Measurements from ENCODE around the gene HPD. TPM values are rescaled to one million over a fixed set of nuclear protein-coding genes. Genes with fewer than 3 reads are reported as not detected.

HPD gene
- total and polyA plus RNA-seq, 9 donors, result 0.04 to 0.15 (median 0.11) TPM; not detected in 4

DNA sequence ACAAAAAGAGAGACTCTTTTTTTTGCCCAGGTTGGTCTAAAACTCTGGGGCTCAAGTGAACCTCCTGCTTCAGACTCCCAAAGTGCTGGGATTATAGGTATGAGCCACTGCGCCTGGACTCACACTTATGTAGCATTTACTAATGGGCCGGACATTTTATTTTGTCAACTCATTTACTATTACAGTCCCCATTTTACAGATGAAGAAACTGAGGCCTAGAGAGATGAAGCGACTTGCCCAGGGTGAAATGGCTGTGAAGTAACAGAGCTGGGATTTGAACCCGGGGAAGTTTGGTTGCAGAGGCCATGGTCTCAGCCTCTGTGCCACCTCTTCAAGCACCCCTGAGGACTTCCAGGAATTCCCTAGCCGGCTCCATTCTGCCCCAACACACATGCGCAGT, 9.4 kb downstream of the HPD start:
- DNase-seq, result no peak
- no peaks in the 10 kb centered on the region for H3K4me1 ChIP-seq (ENCODE audit: control insufficient read depth, insufficient read depth, low read length)
- no peak overlapping the region for H3K27ac ChIP-seq (ENCODE audit: low read length)
- no peaks in the 10 kb centered on the region for H3K9me3 ChIP-seq (replicated peaks; ENCODE audit: control insufficient read depth, low read depth, low read length)
- peaks cover under 1% of the 10 kb centered on the region for H3K27me3 ChIP-seq (ENCODE audit: control insufficient read depth, insufficient read depth, low read length)
- H3K36me3 ChIP-seq (ENCODE audit: control insufficient read depth, insufficient read depth, low read length), result no peaks in the 10 kb centered on the region
- WGBS (ENCODE audit: insufficient coverage), result 60% methylated on average over 1 of the region's 6 CpGs
- H3K4me3 ChIP-seq (ENCODE audit: low read length), result no peak overlapping the region

DNA sequence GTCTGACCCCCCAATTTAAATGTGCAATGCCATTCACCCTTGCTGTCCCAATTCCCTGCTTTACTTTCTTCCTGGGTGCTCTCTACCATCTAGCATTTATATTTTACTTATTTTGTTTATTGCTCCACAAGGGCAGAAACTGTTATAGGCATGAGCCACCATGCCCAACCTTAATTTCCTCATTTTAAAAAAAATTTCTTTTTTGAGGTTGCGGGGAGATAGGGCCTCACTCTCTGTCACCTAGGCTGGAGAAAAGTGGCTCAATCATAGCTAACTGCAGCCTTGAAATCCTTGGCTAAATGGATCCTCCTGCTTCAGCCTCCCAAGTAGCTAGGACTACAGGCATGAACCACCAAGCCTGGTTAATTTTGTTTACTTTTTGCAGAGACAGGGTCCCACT, 13.0 kb downstream of the HPD start:
- no peak overlapping the region for H3K27ac ChIP-seq (ENCODE audit: low read length)
- H3K4me1 ChIP-seq (ENCODE audit: control insufficient read depth, insufficient read depth, low read length), result no peaks in the 10 kb centered on the region
- no peaks in the 10 kb centered on the region for H3K9me3 ChIP-seq (replicated peaks; ENCODE audit: control insufficient read depth, low read depth, low read length)
- H3K36me3 ChIP-seq (ENCODE audit: control insufficient read depth, insufficient read depth, low read length), result no peaks in the 10 kb centered on the region
- H3K4me3 ChIP-seq (ENCODE audit: low read length), result no peak overlapping the region
- H3K27me3 ChIP-seq (ENCODE audit: control insufficient read depth, insufficient read depth, low read length), result no peaks in the 10 kb centered on the region
- DNase-seq, result no peak
- no CpG with 5 or more reads among the region's 1 CpG for WGBS (ENCODE audit: insufficient coverage)

DNA sequence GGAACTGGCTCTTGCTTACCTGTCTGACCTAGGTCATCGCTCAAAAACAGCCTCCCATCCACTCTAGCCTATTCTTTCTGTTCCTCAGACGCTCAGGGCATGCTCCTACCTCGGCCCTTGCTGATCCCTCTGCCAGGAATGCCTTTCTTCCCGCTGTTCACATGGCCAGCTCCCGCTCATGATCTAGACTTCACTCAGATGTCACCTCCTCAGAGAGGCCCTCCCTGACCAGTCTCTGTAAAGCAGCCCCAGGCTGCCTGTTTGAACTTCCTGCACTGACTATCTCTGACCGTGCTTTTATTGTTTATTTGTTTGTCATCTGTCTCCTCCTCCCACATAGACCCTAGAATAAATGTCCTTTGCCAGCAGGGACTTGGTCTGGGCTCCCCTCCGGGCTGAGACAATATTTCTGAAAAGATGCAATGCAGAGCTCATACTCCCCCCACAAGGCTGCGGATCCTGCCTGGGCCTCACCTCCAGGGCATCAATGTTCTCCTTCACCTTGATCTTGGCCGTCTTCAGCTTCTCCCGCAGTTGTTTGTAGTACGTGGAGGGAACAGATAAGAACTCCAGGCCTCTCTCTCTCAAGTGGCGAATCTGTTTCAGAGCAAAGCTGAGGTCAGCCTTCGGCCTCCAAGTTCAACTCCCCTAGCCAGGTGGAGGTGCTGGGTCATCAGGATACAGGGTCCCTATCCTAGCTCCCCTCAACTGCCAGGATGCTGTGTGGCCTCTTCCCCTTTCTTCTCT, 15.2 kb downstream of the HPD start:
- Histone ChIP-seq H3K36me3 (ENCODE audit: control insufficient read depth, insufficient read depth, low read length) (no peaks in the 10 kb centered on the region), H3K27me3 (ENCODE audit: control insufficient read depth, insufficient read depth, low read length) (no peaks in the 10 kb centered on the region), H3K27ac (ENCODE audit: low read length) (no peak overlapping the region), H3K4me1 (ENCODE audit: control insufficient read depth, insufficient read depth, low read length) (peaks cover 4% of the 10 kb centered on the region), H3K4me3 (ENCODE audit: low read length) (no peak overlapping the region), H3K9me3 (replicated peaks; ENCODE audit: control insufficient read depth, low read depth, low read length) (no peaks in the 10 kb centered on the region)
- WGBS (ENCODE audit: insufficient coverage), result 67% methylated on average over 9 of the region's 13 CpGs
- DNase-seq, result no peak

DNA sequence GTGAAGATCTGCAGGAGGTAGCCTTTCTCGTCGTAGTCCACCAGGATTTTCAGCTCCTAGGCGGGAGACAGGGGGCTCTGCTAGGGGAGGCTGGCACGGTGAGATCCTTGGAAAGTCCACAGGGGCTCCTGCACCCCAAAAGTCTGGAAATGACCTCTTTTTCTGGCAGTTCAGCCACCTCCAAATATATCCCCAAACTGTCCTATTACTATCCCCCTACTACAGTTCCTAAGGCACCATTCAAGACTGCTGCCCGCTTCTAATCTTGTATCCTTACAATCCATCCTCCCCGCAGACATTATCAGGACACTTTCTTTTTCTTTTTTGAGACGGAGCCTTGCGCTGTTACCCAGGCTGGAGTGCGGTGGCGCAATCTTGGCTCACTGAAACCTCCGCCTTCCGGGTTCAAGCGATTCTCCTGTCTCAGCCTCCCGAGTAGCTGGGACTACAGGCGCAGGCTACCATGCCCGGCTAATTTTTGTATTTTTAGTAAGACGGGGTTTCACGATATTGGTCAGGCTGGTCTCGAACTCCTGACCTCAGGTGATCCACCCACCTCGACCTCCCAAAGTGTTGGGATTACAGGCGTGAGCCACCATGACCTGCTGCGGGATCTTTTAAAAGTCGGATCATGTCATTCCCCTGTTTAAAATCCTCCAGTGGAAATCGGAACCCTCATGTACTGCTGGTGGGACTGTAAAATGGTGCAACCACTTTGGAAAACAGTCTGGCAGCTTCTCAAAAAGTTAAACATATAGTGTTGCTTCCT, 18.5 kb downstream of the HPD start:
- Histone ChIP-seq H3K36me3 (ENCODE audit: control insufficient read depth, insufficient read depth, low read length) (no peaks in the 10 kb centered on the region), H3K27me3 (ENCODE audit: control insufficient read depth, insufficient read depth, low read length) (peaks cover 3% of the 10 kb centered on the region), H3K27ac (ENCODE audit: low read length) (no peak overlapping the region), H3K9me3 (replicated peaks; ENCODE audit: control insufficient read depth, low read depth, low read length) (no peaks in the 10 kb centered on the region), H3K4me1 (ENCODE audit: control insufficient read depth, insufficient read depth, low read length) (peaks cover 4% of the 10 kb centered on the region), H3K4me3 (ENCODE audit: low read length) (peak overlapping the region; percentile 52)
- no peak for DNase-seq
- WGBS (ENCODE audit: insufficient coverage), result 89% methylated on average over 21 of the region's 24 CpGs

DNA sequence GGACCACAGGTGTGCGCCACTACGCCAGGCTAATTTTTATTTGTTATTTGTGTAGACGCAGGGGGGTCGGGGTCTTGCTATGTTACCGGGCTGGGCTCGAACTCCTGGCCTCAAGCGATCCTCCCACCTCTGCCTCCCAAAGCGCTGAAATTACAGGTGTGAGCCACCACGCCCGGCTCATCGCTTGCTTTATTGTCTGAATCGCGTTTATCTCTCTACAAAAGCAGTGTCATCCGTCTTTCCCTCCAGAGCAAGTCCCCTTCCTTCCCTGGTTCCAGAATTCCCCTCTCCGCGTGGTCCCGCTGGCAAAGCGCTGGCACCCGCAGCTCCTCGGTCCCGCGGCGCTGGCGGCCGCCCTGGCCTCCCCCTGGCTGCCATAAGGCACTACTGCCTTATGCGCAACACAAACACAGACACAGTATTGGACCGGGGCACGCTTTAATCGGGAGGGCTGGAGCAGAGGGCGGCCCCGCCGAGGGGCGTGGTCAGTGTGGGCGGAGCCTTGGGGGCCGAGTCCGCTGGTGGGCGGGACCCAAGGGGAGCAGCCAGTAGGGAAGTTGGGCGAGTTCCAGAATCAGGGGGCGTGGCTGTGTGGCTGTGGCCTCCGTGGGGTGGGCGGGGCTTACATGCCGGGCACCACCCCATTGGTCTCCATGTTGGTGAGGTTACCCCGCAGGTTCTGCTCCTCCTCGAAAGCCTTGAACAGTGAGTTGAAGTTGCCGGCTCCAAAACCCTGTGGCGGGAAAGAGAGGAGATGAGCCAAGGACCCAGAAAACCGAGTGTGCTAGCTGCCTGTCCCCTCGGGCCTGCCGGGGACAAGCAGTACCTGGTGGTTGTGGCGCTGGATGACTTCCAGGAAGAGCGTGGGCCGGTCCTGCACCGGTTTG, 19.3 kb downstream of the HPD start:
- Histone ChIP-seq H3K27me3 (ENCODE audit: control insufficient read depth, insufficient read depth, low read length) (peaks cover 3% of the 10 kb centered on the region), H3K4me3 (ENCODE audit: low read length) (peak overlapping the region; percentile 52), H3K27ac (ENCODE audit: low read length) (no peak overlapping the region), H3K36me3 (ENCODE audit: control insufficient read depth, insufficient read depth, low read length) (no peaks in the 10 kb centered on the region), H3K9me3 (replicated peaks; ENCODE audit: control insufficient read depth, low read depth, low read length) (no peaks in the 10 kb centered on the region), H3K4me1 (ENCODE audit: control insufficient read depth, insufficient read depth, low read length) (peaks cover 4% of the 10 kb centered on the region)
- WGBS (ENCODE audit: insufficient coverage), result 7% methylated on average over 45 of the region's 53 CpGs
- peak; percentile 95 for DNase-seq

DNA sequence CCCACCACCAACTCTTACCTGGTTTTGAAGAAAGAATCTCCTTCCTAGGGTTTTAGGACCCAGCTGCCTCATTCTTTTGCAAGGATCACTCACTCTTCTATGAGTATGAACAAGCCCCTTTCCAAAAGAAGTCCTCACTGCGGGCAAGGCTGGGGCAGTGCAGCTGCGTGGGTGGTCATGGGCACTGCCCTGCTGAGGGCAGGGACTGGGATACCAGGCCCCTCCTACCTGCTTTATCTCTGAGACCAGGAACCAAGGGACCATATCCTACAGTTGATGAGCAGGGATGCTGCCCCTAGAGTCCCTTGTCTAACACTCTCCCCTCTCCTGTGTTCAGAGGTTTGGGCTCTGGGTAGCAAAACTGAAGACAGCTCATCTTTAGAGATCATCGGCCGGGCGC, 20.5 kb downstream of the HPD start:
- peaks cover 4% of the 10 kb centered on the region for H3K4me1 ChIP-seq (ENCODE audit: control insufficient read depth, insufficient read depth, low read length)
- peaks cover 3% of the 10 kb centered on the region for H3K27me3 ChIP-seq (ENCODE audit: control insufficient read depth, insufficient read depth, low read length)
- no peaks in the 10 kb centered on the region for H3K9me3 ChIP-seq (replicated peaks; ENCODE audit: control insufficient read depth, low read depth, low read length)
- DNase-seq, result no peak
- H3K27ac ChIP-seq (ENCODE audit: low read length), result no peak overlapping the region
- H3K36me3 ChIP-seq (ENCODE audit: control insufficient read depth, insufficient read depth, low read length), result no peaks in the 10 kb centered on the region
- WGBS (ENCODE audit: insufficient coverage), result 89% methylated on average over 5 of the region's 5 CpGs
- no peak overlapping the region for H3K4me3 ChIP-seq (ENCODE audit: low read length)

DNA sequence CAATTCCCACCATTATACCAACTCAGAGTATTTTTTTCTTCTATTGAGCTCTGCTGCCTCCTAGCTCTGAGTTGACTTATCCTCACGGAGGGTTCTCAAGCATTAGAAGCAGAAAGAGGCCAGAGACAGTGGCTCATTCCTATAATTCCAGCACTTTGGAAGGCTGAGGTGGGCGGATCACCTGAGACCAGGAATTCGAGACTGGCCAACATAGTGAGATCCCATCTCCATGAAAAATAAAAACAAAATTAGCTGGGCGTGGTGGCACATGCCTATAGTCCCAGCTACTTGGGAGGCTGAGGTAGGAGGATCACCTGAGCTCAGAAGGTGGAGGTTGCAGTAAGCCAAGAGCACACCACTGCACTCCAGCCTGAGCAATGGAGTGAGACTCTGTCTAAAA, 21.0 kb downstream of the HPD start:
- no peaks in the 10 kb centered on the region for H3K36me3 ChIP-seq (ENCODE audit: control insufficient read depth, insufficient read depth, low read length)
- no peaks in the 10 kb centered on the region for H3K9me3 ChIP-seq (replicated peaks; ENCODE audit: control insufficient read depth, low read depth, low read length)
- peaks cover 3% of the 10 kb centered on the region for H3K27me3 ChIP-seq (ENCODE audit: control insufficient read depth, insufficient read depth, low read length)
- 20% methylated on average over 1 of the region's 4 CpGs for WGBS (ENCODE audit: insufficient coverage)
- no peak for DNase-seq
- peaks cover 4% of the 10 kb centered on the region for H3K4me1 ChIP-seq (ENCODE audit: control insufficient read depth, insufficient read depth, low read length)
- H3K4me3 ChIP-seq (ENCODE audit: low read length), result no peak overlapping the region
- no peak overlapping the region for H3K27ac ChIP-seq (ENCODE audit: low read length)

DNA sequence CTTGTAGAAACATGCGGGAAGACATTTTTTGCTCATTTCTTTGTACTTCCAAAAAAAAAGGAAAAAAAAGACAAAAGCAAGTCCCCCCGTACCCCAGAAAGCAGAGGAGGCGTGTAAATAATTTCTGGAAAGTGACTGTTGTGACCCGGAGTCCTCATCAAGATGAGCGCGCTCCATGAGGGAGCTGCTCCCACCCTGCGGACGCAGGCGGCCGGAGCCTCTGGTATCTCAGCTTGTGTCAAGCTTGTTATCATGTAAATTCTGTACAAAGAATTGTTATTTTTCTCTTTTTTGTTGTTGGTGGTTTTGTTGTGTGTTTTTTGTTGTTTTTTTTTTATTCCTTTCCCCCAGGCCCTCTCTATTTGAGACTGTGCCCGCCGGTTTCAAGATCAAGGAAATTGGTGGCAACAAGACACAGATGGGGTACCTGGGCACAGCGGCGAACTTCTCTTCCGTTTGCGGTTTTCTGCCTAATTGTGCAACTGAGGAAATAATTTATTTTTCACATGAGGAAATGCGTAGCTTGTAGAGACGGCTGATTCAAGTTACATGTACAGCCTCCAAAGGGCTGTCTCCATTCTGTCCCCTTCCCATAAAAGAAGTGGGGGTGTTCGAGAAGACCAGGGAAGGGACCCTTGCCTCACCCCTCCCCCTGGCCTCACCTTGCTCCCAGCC, 27.0 kb downstream of the HPD start:
- Histone ChIP-seq H3K27ac (ENCODE audit: low read length) (no peak overlapping the region), H3K36me3 (ENCODE audit: control insufficient read depth, insufficient read depth, low read length) (peaks cover 53% of the 10 kb centered on the region), H3K4me1 (ENCODE audit: control insufficient read depth, insufficient read depth, low read length) (no peaks in the 10 kb centered on the region), H3K9me3 (replicated peaks; ENCODE audit: control insufficient read depth, low read depth, low read length) (no peaks in the 10 kb centered on the region), H3K27me3 (ENCODE audit: control insufficient read depth, insufficient read depth, low read length) (no peaks in the 10 kb centered on the region), H3K4me3 (ENCODE audit: low read length) (no peak overlapping the region)
- WGBS (ENCODE audit: insufficient coverage), result no CpG with 5 or more reads among the region's 19 CpGs
- no peak for DNase-seq

DNA sequence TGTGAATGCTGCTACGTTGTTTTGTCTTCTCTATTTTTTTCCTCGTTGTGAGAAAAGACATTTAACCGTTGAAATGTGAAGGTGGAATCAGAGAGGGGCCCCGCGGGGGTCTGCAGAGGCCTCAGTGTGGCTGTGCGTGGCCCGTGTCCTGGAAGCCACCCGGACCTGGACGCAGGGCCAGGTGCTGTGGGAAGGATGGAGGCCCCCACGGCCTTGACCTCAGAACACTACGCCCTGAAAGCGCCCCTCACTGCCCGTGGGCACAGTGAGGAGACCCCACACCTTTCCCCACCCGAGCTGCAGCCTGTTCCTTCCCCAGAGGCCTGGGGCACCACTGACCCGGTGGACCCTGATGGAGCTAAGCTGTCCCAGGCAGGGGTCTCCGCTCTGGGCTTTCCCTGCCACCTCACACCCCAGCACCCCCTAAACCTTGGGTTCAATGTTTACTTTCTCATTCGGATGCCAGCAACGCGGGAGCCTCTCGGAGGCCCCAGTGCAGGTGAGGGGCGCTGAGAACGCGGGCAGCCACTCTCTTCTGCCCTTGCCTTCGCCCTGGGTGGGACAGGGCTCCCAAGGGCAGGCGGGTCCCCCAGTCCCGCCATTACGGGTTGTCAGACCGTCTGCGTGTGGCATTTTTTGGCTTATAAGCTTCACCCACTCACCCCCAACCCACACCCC, 27.9 kb downstream of the HPD start:
- H3K9me3 ChIP-seq (replicated peaks; ENCODE audit: control insufficient read depth, low read depth, low read length), result no peaks in the 10 kb centered on the region
- H3K27me3 ChIP-seq (ENCODE audit: control insufficient read depth, insufficient read depth, low read length), result no peaks in the 10 kb centered on the region
- no peak overlapping the region for H3K4me3 ChIP-seq (ENCODE audit: low read length)
- H3K36me3 ChIP-seq (ENCODE audit: control insufficient read depth, insufficient read depth, low read length), result peaks cover 63% of the 10 kb centered on the region
- no peaks in the 10 kb centered on the region for H3K4me1 ChIP-seq (ENCODE audit: control insufficient read depth, insufficient read depth, low read length)
- 91% methylated on average over 26 of the region's 29 CpGs for WGBS (ENCODE audit: insufficient coverage)
- no peak for DNase-seq
- H3K27ac ChIP-seq (ENCODE audit: low read length), result no peak overlapping the region

All from muscle of leg (tissue), 11 donors.